Body of pancreas (tissue), 4 donors: ENCODE data around the gene FLT3. TPM values are rescaled to one million over a fixed set of nuclear protein-coding genes. Genes with fewer than 3 reads are reported as not detected.

Source experiments
- ATAC-seq: fragments of 150-250 bp; one replicate; pipeline ENCODE4 v1.9.1; 2016
- DNase-seq, 4 donors: peaks; one replicate each; pipeline ENCODE4 v3.0.0-alpha.2; 2019
- H3K27ac ChIP-seq, 4 donors: fragments of 200-600 bp; sonication (generic); 1 replicate in 3 of 4; 2 replicates in 1 of 4; pipeline versions ENCODE4 v1.5.1 to v1.6.1; 2016 to 2019; ENCODE audit warnings: mild to moderate bottlenecking in 1 of 4, mixed read lengths in 1 of 4, moderate library complexity in 1 of 4
- H3K27me3 ChIP-seq, 2 donors: fragments of 200-600 bp; sonication (generic); one replicate each; pipeline ENCODE4 v1.6.0; 2016; ENCODE audit warnings: mild to moderate bottlenecking in 1 of 2
- H3K36me3 ChIP-seq, 2 donors: fragments of 200-600 bp; sonication (generic); replicated peaks in 1 of 2; 2 replicates each; pipeline ENCODE4 v1.5.1; 2016; ENCODE audit warnings: low read depth in 2 of 2; ENCODE audit not compliant: insufficient read depth in 1 of 2
- H3K4me1 ChIP-seq: fragments of 200-600 bp; sonication (generic); one replicate; pipeline ENCODE4 v1.6.0; 2016
- H3K4me3 ChIP-seq, 2 donors: fragments of 200-600 bp; sonication (generic); 1 replicate in 1 of 2; 2 replicates in 1 of 2; pipeline ENCODE4 v1.5.1; 2016 to 2019
- H3K9me3 ChIP-seq, 3 donors: fragments of 200-600 bp; sonication (generic); 1 replicate in 2 of 3; 2 replicates in 1 of 3; pipeline ENCODE4 v1.5.1; 2016
- POLR2A ChIP-seq, 3 donors: fragments of 450-650 bp; IDR thresholded peaks; one replicate each; pipeline ENCODE4 v1.6.1; 2016; ENCODE audit warnings: antibody characterized with exemption in 3 of 3, mild to moderate bottlenecking in 2 of 3
- WGBS, 2 donors: methylation state at CpG; one replicate each; pipeline ENCODE4 v1.1.5; 2017; 5-methylcytosine and 5-hydroxymethylcytosine counted together
- intact Hi-C: fragments of 100-400 bp; cut with DNase I; formaldehyde crosslinking; loops from one replicate; pipeline ENCODE4 v1.15.1; 2023
- total RNA-seq, 2 donors: library from RNA; depleted of rRNA; stranded (reverse); fragments of >200 nt; gene quantifications; one replicate each; pipeline ENCODE4 v1.1.0, GENCODE V29; 2016
- TF ChIP-seq, protein P1 (sequence below), 7 experiments: fragments of 450-650 bp in 4 of 7; fragments of 200-600 bp in 3 of 7; sonication (generic) in 3 of 7; IDR thresholded peaks; one replicate each; pipeline ENCODE4 v1.5.1; 2016 to 2019; ENCODE audit warnings: antibody characterized with exemption in 7 of 7

FLT3 gene
- total RNA-seq, 2 donors from 2014 or later, result 2.0 to 4.2 TPM

DNA sequence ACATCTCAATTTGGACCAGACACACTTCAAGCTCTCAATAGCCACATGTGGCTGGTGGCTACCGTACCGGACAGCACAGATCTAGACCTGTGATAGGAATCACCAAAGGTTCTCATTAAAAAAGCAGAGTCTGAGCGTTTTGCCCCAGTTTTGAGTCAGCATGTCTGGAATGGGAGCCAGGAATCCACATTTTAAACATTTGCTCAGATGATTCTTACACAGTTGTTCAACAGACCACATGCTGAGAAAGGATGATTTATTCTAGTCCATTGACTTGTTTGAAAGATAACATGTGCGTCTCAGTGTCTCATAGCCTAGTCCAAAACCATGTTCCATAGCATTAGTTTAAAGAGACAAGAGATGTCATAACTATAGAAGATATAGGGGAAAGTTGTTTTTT is 53.4 kb downstream of the FLT3 start:
- ATAC-seq (no peak), DNase-seq (no peak)
- Histone ChIP-seq H3K36me3 (no peaks in the 10 kb centered on the region), H3K27ac (no peak overlapping the region), H3K4me1 (peaks cover 19% of the 10 kb centered on the region), H3K9me3 (no peaks in the 10 kb centered on the region), H3K27me3 (no peaks in the 10 kb centered on the region), H3K4me3 (no peak overlapping the region)
- intact Hi-C loops, result no loop called here
- WGBS, 2 donors, result 74 to 78% methylated on average over 4 of the region's 4 CpGs
- TF ChIP-seq, protein P1, sequence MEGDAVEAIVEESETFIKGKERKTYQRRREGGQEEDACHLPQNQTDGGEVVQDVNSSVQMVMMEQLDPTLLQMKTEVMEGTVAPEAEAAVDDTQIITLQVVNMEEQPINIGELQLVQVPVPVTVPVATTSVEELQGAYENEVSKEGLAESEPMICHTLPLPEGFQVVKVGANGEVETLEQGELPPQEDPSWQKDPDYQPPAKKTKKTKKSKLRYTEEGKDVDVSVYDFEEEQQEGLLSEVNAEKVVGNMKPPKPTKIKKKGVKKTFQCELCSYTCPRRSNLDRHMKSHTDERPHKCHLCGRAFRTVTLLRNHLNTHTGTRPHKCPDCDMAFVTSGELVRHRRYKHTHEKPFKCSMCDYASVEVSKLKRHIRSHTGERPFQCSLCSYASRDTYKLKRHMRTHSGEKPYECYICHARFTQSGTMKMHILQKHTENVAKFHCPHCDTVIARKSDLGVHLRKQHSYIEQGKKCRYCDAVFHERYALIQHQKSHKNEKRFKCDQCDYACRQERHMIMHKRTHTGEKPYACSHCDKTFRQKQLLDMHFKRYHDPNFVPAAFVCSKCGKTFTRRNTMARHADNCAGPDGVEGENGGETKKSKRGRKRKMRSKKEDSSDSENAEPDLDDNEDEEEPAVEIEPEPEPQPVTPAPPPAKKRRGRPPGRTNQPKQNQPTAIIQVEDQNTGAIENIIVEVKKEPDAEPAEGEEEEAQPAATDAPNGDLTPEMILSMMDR (IDR thresholded peaks at IDR 0.05), result no peak
- no peak for TF ChIP-seq POLR2A (IDR thresholded peaks at IDR 0.05)

DNA sequence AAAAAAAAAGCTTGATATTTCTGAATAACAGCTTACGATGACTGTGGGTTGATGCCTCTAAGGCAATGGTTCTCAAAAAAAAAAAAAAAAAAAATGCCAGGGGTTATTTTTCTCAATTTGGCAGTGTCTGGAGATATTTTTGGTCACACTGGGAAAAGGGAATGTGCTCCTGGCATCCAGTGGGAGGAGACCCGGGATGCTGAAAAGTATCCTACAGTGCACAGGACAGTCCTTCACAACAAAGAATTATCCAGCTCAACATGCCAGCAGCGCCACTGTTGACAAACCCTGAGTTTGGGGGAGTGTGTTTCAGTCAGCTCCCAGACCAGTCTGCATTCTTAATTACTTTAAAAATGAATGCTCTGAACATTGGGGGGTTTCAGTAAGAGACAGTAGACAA is 54.5 kb downstream of the FLT3 start:
- DNase-seq (no peak), ATAC-seq (no peak)
- H3K27me3 ChIP-seq, result no peaks in the 10 kb centered on the region
- H3K36me3 ChIP-seq, result no peaks in the 10 kb centered on the region
- H3K27ac ChIP-seq, result no peak overlapping the region
- intact Hi-C loops, result no loop called here
- H3K9me3 ChIP-seq, result no peaks in the 10 kb centered on the region
- H3K4me1 ChIP-seq, result peaks cover 14% of the 10 kb centered on the region
- 71 to 81% methylated on average over 3 of the region's 3 CpGs for WGBS, 2 donors
- no peak overlapping the region for H3K4me3 ChIP-seq
- TF ChIP-seq, protein P1 (IDR thresholded peaks at IDR 0.05), result no peak
- TF ChIP-seq POLR2A (IDR thresholded peaks at IDR 0.05), result no peak

DNA sequence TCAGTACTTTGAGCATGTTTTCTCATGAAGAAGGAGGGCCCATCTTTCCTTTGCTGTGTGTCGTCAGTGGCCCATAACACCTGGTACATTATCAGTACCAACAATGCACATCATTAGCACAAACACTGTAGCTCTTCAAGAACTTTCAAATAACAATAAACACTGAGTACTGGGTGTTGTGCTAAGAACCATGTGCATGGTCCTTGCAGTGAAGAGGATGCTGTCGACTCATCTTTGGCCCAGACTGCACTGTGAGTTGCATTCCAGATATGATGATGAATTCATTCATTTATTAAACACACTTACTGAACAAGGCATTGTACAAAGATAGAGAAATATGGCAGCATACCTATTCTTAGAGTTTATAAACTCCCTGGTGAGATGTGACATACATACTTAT is 55.8 kb downstream of the FLT3 start:
- intact Hi-C loops, result no loop called here
- Histone ChIP-seq H3K9me3 (no peaks in the 10 kb centered on the region), H3K4me3 (no peak overlapping the region), H3K27me3 (no peaks in the 10 kb centered on the region), H3K36me3 (no peaks in the 10 kb centered on the region), H3K4me1 (peaks cover 2% of the 10 kb centered on the region), H3K27ac (no peak overlapping the region)
- ATAC-seq (no peak), DNase-seq (no peak)
- WGBS, 2 donors, result 88 to 93% methylated on average over 2 of the region's 2 CpGs
- TF ChIP-seq, protein P1 (IDR thresholded peaks at IDR 0.05), result no peak
- no peak for TF ChIP-seq POLR2A (IDR thresholded peaks at IDR 0.05)

DNA sequence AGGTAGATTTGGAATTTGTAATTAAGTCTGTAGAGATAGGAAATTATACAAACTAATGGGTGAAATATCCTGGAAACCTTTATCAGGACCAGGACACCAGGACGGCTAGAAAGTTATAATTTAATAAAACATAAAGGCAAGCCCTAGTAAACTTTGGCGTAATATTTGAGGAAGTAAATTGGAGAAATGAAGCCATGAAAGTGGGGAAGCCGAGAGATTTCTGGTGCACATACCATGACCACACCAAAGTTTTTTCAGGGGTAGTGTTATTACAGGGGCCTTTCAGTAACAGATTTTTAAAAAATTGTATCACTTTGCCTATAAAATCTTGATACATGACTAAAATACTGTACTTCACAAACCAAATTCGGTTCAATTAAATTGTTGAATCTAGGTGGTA is 57.2 kb downstream of the FLT3 start:
- WGBS, 2 donors, result 69 to 71% methylated on average over 4 of the region's 4 CpGs
- DNase-seq (no peak), ATAC-seq (no peak)
- Histone ChIP-seq H3K4me1 (no peaks in the 10 kb centered on the region), H3K27ac (no peak overlapping the region), H3K4me3 (no peak overlapping the region), H3K27me3 (no peaks in the 10 kb centered on the region), H3K9me3 (no peaks in the 10 kb centered on the region), H3K36me3 (no peaks in the 10 kb centered on the region)
- intact Hi-C loops, result no loop called here
- TF ChIP-seq POLR2A (IDR thresholded peaks at IDR 0.05), result no peak
- TF ChIP-seq, protein P1 (IDR thresholded peaks at IDR 0.05), result no peak

DNA sequence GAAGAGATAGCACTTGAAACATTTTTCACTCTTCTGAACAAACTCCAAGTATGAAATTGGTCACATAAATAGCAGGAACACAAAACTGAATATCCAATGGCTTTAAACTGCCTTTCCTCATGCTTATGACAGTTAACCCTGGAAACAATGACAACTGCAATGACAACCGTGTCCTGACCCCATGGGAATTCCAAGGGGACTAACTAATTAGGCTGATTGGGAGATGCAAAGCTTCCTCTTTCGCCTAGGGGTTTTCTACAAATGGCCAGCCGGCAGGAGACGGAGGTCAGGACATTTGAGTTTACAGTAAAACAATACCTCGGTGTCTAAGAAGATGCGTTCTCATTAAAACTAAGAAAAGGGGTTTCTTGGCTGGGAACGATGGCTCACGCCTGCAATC is 58.9 kb downstream of the FLT3 start:
- no peaks in the 10 kb centered on the region for H3K9me3 ChIP-seq
- no peak overlapping the region for H3K27ac ChIP-seq
- no peak for TF ChIP-seq POLR2A (IDR thresholded peaks at IDR 0.05)
- TF ChIP-seq, protein P1 (IDR thresholded peaks at IDR 0.05), result no peak
- no peaks in the 10 kb centered on the region for H3K36me3 ChIP-seq
- H3K4me3 ChIP-seq, result no peak overlapping the region
- no peaks in the 10 kb centered on the region for H3K4me1 ChIP-seq
- ATAC-seq, result no peak
- intact Hi-C loops, result no loop called here
- no peaks in the 10 kb centered on the region for H3K27me3 ChIP-seq
- 68 to 77% methylated on average over 8 of the region's 8 CpGs for WGBS, 2 donors
- no peak for DNase-seq
